Choroid plexus epithelial cell (primary cell): Measurements from ENCODE around the gene DHPS.
A peak's percentile ranks its signal among the peaks of the same experiment; 100 is the strongest.

Experiments used
- DNase-seq: peaks from one replicate; pipeline ENCODE4 v3.0.0-alpha.2; 2010; ENCODE audit warnings: low read depth
- H3K4me3 ChIP-seq: 2 replicates; pipeline ENCODE4 v1.5.1; 2011; ENCODE audit warnings: low read depth, mild to moderate bottlenecking, control low read depth, low read length, moderate library complexity
- TF ChIP-seq, protein P1 (sequence below): conservative IDR thresholded peaks from 2 replicates; pipeline ENCODE4 v1.5.1; 2011; ENCODE audit warnings: low read depth, mild to moderate bottlenecking, control low read depth, inconsistent platforms, low read length, moderate library complexity

Gene DHPS

GRCh38 chr19:12723381-12723640, 41.6 kb upstream of the DHPS start:
- TF ChIP-seq, protein P1, sequence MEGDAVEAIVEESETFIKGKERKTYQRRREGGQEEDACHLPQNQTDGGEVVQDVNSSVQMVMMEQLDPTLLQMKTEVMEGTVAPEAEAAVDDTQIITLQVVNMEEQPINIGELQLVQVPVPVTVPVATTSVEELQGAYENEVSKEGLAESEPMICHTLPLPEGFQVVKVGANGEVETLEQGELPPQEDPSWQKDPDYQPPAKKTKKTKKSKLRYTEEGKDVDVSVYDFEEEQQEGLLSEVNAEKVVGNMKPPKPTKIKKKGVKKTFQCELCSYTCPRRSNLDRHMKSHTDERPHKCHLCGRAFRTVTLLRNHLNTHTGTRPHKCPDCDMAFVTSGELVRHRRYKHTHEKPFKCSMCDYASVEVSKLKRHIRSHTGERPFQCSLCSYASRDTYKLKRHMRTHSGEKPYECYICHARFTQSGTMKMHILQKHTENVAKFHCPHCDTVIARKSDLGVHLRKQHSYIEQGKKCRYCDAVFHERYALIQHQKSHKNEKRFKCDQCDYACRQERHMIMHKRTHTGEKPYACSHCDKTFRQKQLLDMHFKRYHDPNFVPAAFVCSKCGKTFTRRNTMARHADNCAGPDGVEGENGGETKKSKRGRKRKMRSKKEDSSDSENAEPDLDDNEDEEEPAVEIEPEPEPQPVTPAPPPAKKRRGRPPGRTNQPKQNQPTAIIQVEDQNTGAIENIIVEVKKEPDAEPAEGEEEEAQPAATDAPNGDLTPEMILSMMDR, result no peak
- peak overlapping the region; percentile 78 for H3K4me3 ChIP-seq
- peak; percentile 19 for DNase-seq

GRCh38 chr19:12722566-12723380, 41.1 kb upstream of the DHPS start:
- DNase-seq, result peak; percentile 100
- H3K4me3 ChIP-seq, result peak overlapping the region; percentile 78
- TF ChIP-seq, protein P1, result no peak

GRCh38 chr19:12721656-12722565, 40.2 kb upstream of the DHPS start:
- peak; percentile 89 for DNase-seq
- peak overlapping the region; percentile 78 for H3K4me3 ChIP-seq
- TF ChIP-seq, protein P1, result no peak

DNA sequence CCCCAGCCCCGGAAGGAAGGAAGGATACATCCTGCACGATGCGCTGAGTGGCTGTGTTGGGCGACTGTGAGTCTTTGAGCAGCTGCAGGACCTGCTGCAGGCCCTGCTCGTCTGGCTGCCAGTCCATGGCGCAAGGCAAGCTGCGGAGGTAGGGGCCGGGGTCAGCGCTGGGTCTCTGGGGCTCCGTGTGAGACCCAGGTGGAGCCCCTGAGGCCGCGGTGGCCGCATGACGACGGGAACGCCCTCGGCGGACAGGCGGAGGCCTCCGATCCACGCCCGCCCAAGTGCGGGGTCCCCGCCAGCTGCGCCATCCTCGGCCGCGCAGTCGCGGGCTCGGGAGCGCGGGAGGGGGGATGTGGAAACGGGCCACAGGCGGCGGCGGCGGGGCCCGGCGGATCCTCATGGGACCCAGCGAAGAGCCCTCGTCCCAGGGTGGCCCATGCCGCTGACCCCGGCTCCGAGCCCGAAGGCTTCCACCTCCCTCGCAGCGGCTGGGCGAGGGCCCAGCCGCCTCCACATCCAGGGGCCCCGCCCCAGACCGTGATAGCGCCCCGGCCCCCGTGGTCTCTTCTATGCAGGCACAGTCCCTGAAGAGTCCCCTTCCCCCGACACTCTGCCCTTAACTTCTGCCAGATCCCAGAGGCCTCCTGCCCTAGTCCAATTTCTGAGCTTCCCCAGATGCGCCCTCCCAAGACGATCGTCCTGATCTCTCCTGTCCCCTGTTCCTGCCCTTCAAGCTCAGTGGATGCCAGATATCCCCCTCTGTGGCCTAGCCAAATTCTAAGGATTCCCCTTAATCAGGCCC, 39.4 kb upstream of the DHPS start:
- H3K4me3 ChIP-seq, result peak overlapping the region; percentile 78
- TF ChIP-seq, protein P1, result no peak
- peak; percentile 46 for DNase-seq

DNA sequence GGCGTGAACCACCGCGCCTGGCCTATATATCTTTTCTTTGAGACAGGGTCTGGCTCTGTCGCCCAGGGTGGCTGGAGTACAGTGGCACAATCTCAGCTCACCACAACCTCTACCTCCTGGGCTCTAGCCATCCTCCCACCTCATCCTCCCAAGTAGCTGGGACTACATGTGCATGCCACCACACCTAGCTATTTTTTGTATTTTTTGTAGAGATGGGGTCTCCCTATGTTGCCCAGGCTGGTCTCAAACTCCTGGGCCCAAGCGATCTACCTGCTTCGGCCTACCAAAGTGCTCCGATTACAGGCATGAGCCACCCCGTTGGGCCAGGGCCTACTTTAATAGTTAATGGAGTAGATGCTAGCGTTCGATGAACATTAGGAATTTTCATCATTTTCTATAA, 38.6 kb upstream of the DHPS start:
- DNase-seq, result no peak
- TF ChIP-seq, protein P1, result no peak
- peak overlapping the region; percentile 78 for H3K4me3 ChIP-seq

DNA sequence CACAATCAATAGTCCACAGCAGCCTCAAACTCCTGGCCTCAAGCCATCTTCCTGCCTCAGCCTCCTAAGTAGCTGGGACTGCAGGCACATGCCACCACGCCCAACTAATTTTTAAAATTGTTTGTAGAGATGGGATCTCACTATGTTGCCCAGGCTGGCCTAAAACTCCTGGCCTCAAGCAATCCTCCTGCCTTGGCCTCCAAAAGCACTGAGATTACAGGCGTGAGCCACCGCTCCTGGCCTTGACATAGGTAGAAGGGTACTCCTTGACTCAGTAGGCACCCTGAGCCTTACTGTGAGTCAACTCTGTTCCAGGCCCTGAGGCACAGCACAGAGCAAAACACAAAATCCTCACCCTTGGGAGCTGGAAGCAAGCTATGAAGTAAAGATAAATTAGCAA, 34.2 kb upstream of the DHPS start:
- TF ChIP-seq, protein P1, result no peak
- no peak for DNase-seq
- no peak overlapping the region for H3K4me3 ChIP-seq
